ENCODE measurements around the gene SEMA5A.

The SEMA5A gene

DNA sequence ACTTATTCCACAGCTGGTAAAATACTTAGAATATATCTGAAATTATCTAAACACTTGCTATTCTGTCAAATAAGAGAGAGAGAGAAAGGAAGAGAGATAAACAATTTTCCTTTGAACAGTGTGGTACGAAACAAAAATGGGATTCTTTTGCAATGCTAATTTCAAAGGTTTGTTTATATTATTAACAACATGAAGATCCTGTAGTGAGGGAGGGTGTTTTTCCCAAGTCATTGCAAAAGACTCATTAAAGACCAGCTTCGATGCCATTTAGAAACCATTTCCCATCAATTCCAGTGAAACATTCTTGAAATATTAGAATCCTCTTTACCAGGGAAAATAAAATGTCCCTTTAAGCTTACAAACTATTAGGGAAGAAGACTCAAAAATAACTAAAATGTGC is 505.4 kb downstream of the SEMA5A start:
- DNase-seq = no peak
- no peaks in the 10 kb centered on the region for H3K36me3 ChIP-seq
- H3K4me1 ChIP-seq = no peaks in the 10 kb centered on the region
- H3K9me3 ChIP-seq = no peaks in the 10 kb centered on the region
- TF ChIP-seq, protein P1, sequence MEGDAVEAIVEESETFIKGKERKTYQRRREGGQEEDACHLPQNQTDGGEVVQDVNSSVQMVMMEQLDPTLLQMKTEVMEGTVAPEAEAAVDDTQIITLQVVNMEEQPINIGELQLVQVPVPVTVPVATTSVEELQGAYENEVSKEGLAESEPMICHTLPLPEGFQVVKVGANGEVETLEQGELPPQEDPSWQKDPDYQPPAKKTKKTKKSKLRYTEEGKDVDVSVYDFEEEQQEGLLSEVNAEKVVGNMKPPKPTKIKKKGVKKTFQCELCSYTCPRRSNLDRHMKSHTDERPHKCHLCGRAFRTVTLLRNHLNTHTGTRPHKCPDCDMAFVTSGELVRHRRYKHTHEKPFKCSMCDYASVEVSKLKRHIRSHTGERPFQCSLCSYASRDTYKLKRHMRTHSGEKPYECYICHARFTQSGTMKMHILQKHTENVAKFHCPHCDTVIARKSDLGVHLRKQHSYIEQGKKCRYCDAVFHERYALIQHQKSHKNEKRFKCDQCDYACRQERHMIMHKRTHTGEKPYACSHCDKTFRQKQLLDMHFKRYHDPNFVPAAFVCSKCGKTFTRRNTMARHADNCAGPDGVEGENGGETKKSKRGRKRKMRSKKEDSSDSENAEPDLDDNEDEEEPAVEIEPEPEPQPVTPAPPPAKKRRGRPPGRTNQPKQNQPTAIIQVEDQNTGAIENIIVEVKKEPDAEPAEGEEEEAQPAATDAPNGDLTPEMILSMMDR (IDR thresholded peaks at IDR 0.05; ENCODE audit: low read depth, low read length) = no peak
- H3K27me3 ChIP-seq = no peaks in the 10 kb centered on the region
- H3K4me3 ChIP-seq (ENCODE audit: low read depth, low read length) = no peak overlapping the region

DNA sequence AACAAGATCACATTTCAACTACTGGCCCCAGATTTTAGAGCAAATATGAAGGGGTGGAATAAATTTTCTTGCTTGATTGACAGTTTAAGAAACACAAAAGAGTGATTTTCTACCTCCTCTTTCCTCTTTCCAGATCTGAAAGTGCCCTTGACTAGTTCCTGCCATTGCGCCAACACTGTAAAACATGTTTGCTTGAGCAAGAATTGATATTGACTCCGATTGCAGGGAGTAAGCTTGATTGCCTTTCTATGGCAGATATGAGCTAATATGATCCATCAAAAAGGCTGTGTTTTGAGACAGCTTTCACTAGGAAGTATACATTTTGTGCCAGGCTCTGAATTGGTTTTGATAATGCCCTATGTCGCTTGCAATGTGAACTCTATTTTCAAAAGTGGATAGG is 508.8 kb downstream of the SEMA5A start:
- no peaks in the 10 kb centered on the region for H3K9me3 ChIP-seq
- H3K36me3 ChIP-seq = no peaks in the 10 kb centered on the region
- no peak overlapping the region for H3K4me3 ChIP-seq (ENCODE audit: low read depth, low read length)
- H3K4me1 ChIP-seq = no peaks in the 10 kb centered on the region
- H3K27me3 ChIP-seq = no peaks in the 10 kb centered on the region
- TF ChIP-seq, protein P1 (IDR thresholded peaks at IDR 0.05; ENCODE audit: low read depth, low read length) = no peak
- no peak for DNase-seq

DNA sequence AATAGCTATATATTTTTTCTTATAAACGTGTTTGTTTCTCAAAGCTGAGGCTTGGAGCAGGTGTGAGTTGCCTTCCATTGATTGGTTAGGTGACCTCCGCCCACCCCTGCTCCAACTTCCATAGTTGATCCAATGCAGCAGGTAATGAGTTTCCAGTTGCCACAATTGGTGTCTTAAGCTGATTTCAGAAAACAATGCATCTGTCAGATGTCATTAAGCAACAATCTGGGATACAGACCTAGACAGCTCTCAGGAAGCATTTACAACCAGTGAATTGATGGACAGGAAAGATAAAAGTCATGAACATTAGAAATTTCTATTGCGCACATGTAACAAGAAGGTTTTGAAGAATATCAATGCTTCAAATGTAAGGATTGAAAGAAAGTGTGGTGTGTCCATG is 510.5 kb downstream of the SEMA5A start:
- DNase-seq = no peak

DNA sequence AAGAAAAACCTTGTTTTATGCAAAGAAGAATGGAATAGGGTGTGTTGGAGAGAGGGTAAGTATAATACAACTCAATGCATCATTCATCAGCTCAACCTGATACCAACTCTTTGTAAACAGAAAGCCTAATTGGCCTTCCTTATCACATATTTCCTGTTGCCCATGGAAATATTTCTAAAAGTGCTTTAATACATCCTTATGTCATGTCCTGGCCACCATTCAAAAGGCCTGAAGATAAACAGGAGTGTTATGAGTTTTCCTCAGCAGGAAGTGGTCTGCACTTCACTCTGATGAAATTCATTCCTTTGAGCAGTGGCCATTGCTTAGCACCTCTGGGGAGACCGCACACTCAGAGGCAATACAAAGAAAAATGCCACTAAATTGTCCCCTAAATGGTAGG is 511.2 kb downstream of the SEMA5A start:
- TF ChIP-seq, protein P1 (IDR thresholded peaks at IDR 0.05; ENCODE audit: low read depth, low read length) = no peak
- no peak for DNase-seq
- Histone ChIP-seq H3K4me3 (ENCODE audit: low read depth, low read length) (no peak overlapping the region), H3K27me3 (no peaks in the 10 kb centered on the region), H3K36me3 (no peaks in the 10 kb centered on the region), H3K4me1 (no peaks in the 10 kb centered on the region), H3K9me3 (no peaks in the 10 kb centered on the region)

More for the DNA sequence above, 510.5 kb downstream of the SEMA5A start:
- H3K9me3 ChIP-seq = no peaks in the 10 kb centered on the region
- H3K36me3 ChIP-seq = no peaks in the 10 kb centered on the region
- no peaks in the 10 kb centered on the region for H3K27me3 ChIP-seq
- TF ChIP-seq, protein P1 (IDR thresholded peaks at IDR 0.05; ENCODE audit: low read depth, low read length) = no peak
- no peak overlapping the region for H3K4me3 ChIP-seq (ENCODE audit: low read depth, low read length)
- H3K4me1 ChIP-seq = no peaks in the 10 kb centered on the region

DNA sequence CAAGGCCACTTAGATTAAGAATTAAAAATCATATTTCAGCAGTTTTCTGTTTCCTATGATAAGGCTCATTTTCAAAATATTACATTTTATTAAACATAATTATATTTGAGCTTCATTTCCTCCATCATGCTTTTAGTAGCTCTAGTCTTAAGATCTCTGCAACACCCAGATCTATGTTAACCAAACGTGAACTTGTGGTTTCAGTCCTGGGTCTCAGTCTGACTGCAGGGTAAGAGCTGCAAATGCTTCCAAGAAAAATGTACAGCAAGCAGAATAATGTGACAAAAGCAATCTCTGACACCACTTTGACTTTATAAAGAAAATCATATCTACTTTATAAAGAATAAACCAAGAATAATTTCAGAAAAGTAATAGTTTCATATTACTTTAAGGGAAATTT is 512.4 kb downstream of the SEMA5A start:
- Histone ChIP-seq H3K4me1 (no peaks in the 10 kb centered on the region), H3K27me3 (no peaks in the 10 kb centered on the region), H3K36me3 (no peaks in the 10 kb centered on the region), H3K4me3 (ENCODE audit: low read depth, low read length) (no peak overlapping the region), H3K9me3 (no peaks in the 10 kb centered on the region)
- DNase-seq = no peak
- TF ChIP-seq, protein P1 (IDR thresholded peaks at IDR 0.05; ENCODE audit: low read depth, low read length) = no peak

DNA sequence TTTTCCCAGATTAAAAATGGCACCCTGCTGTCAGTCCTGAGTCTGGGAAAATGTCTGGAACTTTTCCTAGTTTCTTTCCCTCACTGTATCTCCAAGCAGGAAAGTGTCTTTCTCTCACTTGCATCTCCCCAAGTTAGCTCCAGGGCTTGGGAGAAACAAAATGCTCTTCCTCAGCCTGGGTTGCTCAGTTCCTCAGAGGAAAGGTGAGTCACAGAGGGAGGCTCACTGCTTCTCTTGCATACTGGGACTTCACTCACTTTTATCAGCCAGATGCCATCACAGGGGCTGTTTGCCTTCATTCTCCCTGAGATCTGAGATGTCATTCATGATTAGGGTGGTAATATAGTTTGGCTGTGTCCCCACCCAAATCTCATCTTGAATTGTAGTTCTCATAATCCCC is 519.9 kb downstream of the SEMA5A start:
- Histone ChIP-seq H3K36me3 (no peaks in the 10 kb centered on the region), H3K27me3 (no peaks in the 10 kb centered on the region), H3K9me3 (no peaks in the 10 kb centered on the region), H3K4me3 (ENCODE audit: low read depth, low read length) (no peak overlapping the region), H3K4me1 (no peaks in the 10 kb centered on the region)
- TF ChIP-seq, protein P1 (IDR thresholded peaks at IDR 0.05; ENCODE audit: low read depth, low read length) = no peak
- DNase-seq = no peak
